ENCODE results near the gene SCYGR2. TPM values are rescaled to one million over a fixed set of nuclear protein-coding genes. Genes with fewer than 3 reads are reported as not detected.
"Not testable (repeated sequence)": the region's sequence is repeated elsewhere in the genome, so short reads cannot be mapped to it uniquely, and the experiment has no call there.

Gene SCYGR2, protein sequence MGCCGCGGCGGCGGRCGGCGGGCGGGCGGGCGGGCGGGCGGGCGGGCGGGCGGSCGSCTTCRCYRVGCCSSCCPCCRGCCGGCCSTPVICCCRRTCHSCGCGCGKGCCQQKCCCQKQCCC
- total RNA-seq = not detected
- long read RNA-seq, donor 1 = 0 reads
- long read RNA-seq, donor 2 = 0 reads

DNA sequence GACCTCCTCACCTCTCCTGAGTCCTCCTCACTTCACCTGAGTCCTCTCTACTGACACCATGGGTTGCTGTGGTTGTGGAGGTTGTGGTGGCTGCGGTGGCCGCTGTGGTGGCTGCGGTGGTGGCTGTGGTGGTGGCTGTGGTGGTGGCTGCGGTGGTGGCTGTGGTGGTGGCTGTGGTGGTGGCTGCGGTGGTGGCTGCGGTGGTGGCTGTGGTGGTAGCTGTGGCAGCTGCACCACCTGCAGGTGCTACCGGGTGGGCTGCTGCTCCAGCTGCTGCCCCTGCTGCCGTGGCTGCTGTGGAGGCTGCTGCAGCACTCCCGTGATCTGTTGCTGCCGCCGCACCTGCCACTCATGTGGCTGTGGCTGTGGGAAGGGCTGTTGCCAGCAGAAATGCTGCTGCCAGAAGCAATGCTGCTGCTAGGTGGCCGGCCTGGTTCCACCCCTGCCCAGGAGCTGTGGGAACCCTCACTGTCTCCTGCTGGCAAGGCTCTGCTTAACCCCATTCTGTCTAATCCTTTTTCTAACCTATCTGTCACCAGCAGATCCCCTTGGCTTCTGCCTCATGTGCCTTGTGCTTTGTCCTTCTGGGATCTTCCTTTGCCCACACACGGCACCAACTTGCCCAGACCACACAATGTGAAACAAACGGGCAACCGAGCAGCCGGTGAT, at the start of gene SCYGR2:
SCYGR2 (plus strand) TSS at position 59 of the 669 bp plus-strand sequence; CDS start at position 59, 0 bp downstream.
- DNase-seq; ATAC-seq; H3K36me3 ChIP-seq (ENCODE audit: low read depth); H3K4me1 ChIP-seq (ENCODE audit: low read depth); H3K9me3 ChIP-seq; H3K4me3 ChIP-seq; intact Hi-C loops (cut with DNase I, micrococcal nuclease): not testable (repeated sequence)

DNA sequence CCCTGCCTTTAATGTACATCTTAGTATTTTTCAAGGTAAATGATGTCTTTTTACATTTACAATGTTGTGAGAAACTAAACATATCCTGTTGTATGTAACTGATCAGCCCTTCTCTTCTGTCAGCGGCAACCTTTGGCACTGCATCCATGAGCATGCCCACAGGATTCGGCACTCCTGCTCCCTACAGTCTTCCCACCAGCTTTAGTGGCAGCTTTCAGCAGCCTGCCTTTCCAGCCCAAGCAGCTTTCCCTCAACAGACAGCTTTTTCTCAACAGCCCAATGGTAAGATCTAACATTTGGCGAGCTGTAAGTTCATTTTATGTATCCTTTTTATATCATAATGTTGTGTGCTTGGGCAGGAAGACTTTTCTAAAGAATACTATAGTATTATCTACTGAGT, 46.9 kb upstream of the SCYGR2 start:
- TF ChIP-seq, protein P1, sequence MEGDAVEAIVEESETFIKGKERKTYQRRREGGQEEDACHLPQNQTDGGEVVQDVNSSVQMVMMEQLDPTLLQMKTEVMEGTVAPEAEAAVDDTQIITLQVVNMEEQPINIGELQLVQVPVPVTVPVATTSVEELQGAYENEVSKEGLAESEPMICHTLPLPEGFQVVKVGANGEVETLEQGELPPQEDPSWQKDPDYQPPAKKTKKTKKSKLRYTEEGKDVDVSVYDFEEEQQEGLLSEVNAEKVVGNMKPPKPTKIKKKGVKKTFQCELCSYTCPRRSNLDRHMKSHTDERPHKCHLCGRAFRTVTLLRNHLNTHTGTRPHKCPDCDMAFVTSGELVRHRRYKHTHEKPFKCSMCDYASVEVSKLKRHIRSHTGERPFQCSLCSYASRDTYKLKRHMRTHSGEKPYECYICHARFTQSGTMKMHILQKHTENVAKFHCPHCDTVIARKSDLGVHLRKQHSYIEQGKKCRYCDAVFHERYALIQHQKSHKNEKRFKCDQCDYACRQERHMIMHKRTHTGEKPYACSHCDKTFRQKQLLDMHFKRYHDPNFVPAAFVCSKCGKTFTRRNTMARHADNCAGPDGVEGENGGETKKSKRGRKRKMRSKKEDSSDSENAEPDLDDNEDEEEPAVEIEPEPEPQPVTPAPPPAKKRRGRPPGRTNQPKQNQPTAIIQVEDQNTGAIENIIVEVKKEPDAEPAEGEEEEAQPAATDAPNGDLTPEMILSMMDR (IDR thresholded peaks at IDR 0.05) = no peak
- no peak for DNase-seq
- Histone ChIP-seq H3K36me3 (ENCODE audit: low read depth) (no peaks in the 10 kb centered on the region), H3K4me3 (no peak overlapping the region), H3K9me3 (no peaks in the 10 kb centered on the region), H3K4me1 (ENCODE audit: low read depth) (no peaks in the 10 kb centered on the region)
- intact Hi-C loops (cut with DNase I, micrococcal nuclease) = no loop called here
- no peak for ATAC-seq

DNA sequence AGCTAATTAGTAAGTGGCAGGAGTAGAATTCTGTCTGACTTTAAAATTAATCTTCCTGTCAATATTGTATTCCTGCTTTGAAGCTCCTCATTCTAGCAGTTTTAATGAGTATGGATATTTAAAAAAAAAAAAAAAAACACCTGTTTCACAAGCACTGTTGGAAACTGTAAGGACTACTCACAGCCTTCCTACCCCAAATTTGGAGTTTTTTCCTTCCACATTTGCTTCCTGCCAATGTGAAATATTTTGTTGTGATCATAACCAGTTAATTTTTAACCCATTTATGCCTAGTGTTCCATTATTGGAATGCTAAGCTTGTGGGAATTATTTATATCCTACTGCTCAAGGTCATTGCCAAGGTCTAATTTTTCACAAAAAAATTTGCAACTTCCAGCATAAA, 36.1 kb upstream of the SCYGR2 start:
- TF ChIP-seq, protein P1 (IDR thresholded peaks at IDR 0.05) = no peak
- Histone ChIP-seq H3K9me3 (no peaks in the 10 kb centered on the region), H3K36me3 (ENCODE audit: low read depth) (no peaks in the 10 kb centered on the region), H3K4me1 (ENCODE audit: low read depth) (no peaks in the 10 kb centered on the region), H3K4me3 (no peak overlapping the region)
- intact Hi-C loops (cut with DNase I, micrococcal nuclease) = no loop called here
- DNase-seq (no peak), ATAC-seq (no peak)

DNA sequence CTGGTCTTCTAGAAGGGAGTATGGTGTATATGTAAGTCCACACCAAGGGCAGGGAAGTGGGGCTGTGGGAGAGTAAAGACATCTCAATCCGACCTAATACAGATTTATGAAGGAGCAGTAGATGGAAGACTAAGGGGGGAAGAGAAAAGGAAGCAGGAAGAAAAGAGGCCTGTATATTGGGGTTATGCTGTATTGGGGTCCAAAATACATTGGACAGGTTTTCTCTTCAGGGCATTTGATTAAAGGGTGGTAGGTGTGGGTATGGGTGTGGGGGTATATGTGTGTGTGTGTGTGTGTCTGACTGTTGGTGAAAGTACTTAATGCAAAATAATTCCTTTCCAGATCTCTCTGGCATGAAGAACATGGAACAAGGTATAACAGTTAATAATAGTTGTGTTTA, 33.6 kb upstream of the SCYGR2 start:
- intact Hi-C loops (cut with DNase I, micrococcal nuclease) = no loop called here
- DNase-seq = no peak

DNA sequence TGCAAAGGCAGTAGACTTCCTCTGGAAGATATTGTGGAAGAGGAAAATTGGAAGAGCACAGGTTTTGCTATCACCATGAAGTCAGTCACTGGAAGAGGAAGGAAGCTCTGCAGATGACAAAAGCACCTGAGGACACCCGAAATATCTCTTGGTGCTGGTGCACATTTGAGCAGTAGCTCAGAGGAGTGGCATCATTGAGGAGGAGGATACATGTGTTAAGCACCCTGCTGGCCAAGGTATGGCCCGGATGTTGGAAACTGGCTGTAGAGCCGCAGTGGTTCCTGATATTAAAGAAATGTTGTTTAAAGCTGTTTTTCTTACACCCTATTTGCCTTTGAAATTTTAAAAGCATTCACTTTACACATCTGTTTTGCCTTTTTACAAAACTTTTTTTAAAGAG, 32.7 kb upstream of the SCYGR2 start:
- intact Hi-C loops (cut with DNase I, micrococcal nuclease) = no loop called here
- ATAC-seq (no peak), DNase-seq (no peak)
- TF ChIP-seq, protein P1 (IDR thresholded peaks at IDR 0.05) = no peak
- no peaks in the 10 kb centered on the region for H3K36me3 ChIP-seq (ENCODE audit: low read depth)
- no peaks in the 10 kb centered on the region for H3K9me3 ChIP-seq
- H3K4me1 ChIP-seq (ENCODE audit: low read depth) = no peaks in the 10 kb centered on the region
- H3K4me3 ChIP-seq = no peak overlapping the region

More for the DNA sequence above, 33.6 kb upstream of the SCYGR2 start:
- Histone ChIP-seq H3K4me1 (ENCODE audit: low read depth) (no peaks in the 10 kb centered on the region), H3K9me3 (no peaks in the 10 kb centered on the region), H3K36me3 (ENCODE audit: low read depth) (no peaks in the 10 kb centered on the region), H3K4me3 (no peak overlapping the region)
- TF ChIP-seq, protein P1 (IDR thresholded peaks at IDR 0.05) = no peak
- no peak for ATAC-seq

DNA sequence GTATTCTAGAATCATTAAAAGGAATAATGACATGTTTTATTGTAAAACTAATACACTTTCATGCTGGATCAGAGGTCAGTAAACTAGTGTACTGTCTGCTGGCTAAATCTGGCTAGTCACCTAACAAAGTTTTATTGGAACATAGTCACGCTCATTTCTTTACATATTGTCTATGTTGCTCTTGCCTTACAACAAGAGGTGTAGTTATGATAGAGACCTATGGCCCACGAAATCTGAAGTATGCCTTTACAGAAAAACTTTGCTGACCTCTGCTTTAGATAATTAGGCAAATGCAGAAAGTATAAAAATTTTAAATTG, 29.9 kb upstream of the SCYGR2 start:
- ATAC-seq (no peak), DNase-seq (no peak)
- H3K9me3 ChIP-seq = no peaks in the 10 kb centered on the region
- intact Hi-C loops (cut with DNase I, micrococcal nuclease) = no loop called here
- H3K4me1 ChIP-seq (ENCODE audit: low read depth) = no peaks in the 10 kb centered on the region
- TF ChIP-seq, protein P1 (IDR thresholded peaks at IDR 0.05) = no peak
- H3K4me3 ChIP-seq = no peak overlapping the region
- no peaks in the 10 kb centered on the region for H3K36me3 ChIP-seq (ENCODE audit: low read depth)
